DOHH2 (cell line): ENCODE results near the gene DAAM2.

Source experiments
- EZH2phosphoT487 ChIP-seq: fragments of 200-600 bp; sonication (generic); IDR thresholded peaks from 2 replicates; pipeline ENCODE4 v1.6.1; 2017; ENCODE audit warnings: borderline replicate concordance, mild to moderate bottlenecking, antibody characterized with exemption, low read length, moderate library complexity, mixed read lengths
- TF ChIP-seq, protein P1 (sequence below): fragments of 200-600 bp; sonication (generic); IDR thresholded peaks from one replicate; pipeline ENCODE4 v1.5.1; 2014; ENCODE audit warnings: antibody characterized with exemption, mild to moderate bottlenecking, low read depth, low read length; ENCODE audit not compliant: poor library complexity, severe bottlenecking

DNA sequence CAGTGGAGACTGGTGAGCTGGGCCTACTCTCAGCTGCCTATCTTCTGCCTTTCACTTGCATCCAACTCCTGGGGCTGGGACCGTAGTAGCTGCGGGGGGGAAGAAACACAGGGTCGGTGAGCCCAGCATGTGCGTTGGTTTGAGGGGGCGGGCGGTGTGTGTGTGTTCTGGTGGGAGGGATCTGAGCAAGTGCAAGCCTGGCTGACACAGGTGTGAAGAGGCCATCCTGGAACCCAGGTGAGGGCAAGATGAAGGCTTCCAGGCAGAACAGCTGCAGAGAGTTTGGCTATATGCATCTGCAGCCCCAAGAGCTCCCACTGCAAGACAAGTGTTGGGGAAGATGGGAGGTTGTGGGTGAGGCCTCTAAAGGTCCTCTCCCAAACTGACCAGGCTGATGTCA is 111.5 kb downstream of the DAAM2 start:
- TF ChIP-seq, protein P1, sequence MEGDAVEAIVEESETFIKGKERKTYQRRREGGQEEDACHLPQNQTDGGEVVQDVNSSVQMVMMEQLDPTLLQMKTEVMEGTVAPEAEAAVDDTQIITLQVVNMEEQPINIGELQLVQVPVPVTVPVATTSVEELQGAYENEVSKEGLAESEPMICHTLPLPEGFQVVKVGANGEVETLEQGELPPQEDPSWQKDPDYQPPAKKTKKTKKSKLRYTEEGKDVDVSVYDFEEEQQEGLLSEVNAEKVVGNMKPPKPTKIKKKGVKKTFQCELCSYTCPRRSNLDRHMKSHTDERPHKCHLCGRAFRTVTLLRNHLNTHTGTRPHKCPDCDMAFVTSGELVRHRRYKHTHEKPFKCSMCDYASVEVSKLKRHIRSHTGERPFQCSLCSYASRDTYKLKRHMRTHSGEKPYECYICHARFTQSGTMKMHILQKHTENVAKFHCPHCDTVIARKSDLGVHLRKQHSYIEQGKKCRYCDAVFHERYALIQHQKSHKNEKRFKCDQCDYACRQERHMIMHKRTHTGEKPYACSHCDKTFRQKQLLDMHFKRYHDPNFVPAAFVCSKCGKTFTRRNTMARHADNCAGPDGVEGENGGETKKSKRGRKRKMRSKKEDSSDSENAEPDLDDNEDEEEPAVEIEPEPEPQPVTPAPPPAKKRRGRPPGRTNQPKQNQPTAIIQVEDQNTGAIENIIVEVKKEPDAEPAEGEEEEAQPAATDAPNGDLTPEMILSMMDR = no peak
- TF ChIP-seq EZH2phosphoT487 = no peak
